Measurements from ENCODE around the gene SEMA4F. TPM values are rescaled to one million over a fixed set of nuclear protein-coding genes. Genes with fewer than 3 reads are reported as not detected.

Gene SEMA4F
- total RNA-seq, 2 experiments from 2014 or later = 6.8 to 7.3 TPM

DNA sequence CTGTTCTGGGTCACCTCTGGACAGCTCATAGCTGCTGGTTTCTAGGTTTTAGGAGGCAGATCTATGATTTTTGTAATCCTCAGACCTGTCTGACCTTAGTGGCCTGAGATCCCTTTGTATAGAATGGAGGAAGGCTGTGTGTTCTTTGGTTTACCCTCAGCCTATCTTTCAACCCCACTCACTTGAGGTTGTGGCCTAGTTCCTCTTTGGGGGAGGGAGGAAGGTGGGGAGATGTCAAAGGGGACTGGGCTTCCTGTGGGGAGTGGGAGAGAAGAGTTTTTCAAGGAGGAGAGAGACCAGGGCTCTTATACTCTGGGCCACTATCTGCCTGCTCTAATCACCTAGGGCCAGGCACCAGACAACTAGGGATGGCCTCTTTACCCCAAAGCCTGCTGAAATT lies 28.5 kb downstream of the SEMA4F start:
- POLR2A ChIA-PET = no interaction called here
- H3K4me1 ChIP-seq (ENCODE audit: insufficient read depth, low read length) = no peaks in the 10 kb centered on the region
- no peak overlapping the region for H3K4me3 Mint-ChIP-seq
- no peaks in the 10 kb centered on the region for H3K27me3 Mint-ChIP-seq
- CTCF ChIA-PET = no interaction called here
- ATAC-seq (ENCODE audit: poor library complexity) (no peak), DNase-seq (no peak)
- H3K9me3 Mint-ChIP-seq = no peaks in the 10 kb centered on the region
- H3K4me3 ChIP-seq (ENCODE audit: low read length) = no peak overlapping the region
- peaks cover 42% of the 10 kb centered on the region for H3K36me3 Mint-ChIP-seq (ENCODE audit: low read depth)
- H3K27ac ChIP-seq (ENCODE audit: low read depth in 1 of 2, low read length in 2 of 2) = no peak overlapping the region
- no peak overlapping the region for H3K27ac Mint-ChIP-seq
- no peaks in the 10 kb centered on the region for H3K9me3 ChIP-seq (ENCODE audit: control insufficient read depth in 1 of 2, insufficient read depth in 1 of 2, low read length in 2 of 2)
- intact Hi-C loops (cut with DNase I, micrococcal nuclease) = no loop called here
- peaks cover 16% of the 10 kb centered on the region for H3K36me3 ChIP-seq (ENCODE audit: insufficient read depth, low read length)
- no peaks in the 10 kb centered on the region for H3K27me3 ChIP-seq (ENCODE audit: control insufficient read depth in 1 of 2, insufficient read depth in 2 of 2, low read length in 2 of 2)
- TF ChIP-seq, protein P1, sequence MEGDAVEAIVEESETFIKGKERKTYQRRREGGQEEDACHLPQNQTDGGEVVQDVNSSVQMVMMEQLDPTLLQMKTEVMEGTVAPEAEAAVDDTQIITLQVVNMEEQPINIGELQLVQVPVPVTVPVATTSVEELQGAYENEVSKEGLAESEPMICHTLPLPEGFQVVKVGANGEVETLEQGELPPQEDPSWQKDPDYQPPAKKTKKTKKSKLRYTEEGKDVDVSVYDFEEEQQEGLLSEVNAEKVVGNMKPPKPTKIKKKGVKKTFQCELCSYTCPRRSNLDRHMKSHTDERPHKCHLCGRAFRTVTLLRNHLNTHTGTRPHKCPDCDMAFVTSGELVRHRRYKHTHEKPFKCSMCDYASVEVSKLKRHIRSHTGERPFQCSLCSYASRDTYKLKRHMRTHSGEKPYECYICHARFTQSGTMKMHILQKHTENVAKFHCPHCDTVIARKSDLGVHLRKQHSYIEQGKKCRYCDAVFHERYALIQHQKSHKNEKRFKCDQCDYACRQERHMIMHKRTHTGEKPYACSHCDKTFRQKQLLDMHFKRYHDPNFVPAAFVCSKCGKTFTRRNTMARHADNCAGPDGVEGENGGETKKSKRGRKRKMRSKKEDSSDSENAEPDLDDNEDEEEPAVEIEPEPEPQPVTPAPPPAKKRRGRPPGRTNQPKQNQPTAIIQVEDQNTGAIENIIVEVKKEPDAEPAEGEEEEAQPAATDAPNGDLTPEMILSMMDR (IDR thresholded peaks at IDR 0.05) = no peak
- H3K4me1 Mint-ChIP-seq (ENCODE audit: low read depth) = no peaks in the 10 kb centered on the region

DNA sequence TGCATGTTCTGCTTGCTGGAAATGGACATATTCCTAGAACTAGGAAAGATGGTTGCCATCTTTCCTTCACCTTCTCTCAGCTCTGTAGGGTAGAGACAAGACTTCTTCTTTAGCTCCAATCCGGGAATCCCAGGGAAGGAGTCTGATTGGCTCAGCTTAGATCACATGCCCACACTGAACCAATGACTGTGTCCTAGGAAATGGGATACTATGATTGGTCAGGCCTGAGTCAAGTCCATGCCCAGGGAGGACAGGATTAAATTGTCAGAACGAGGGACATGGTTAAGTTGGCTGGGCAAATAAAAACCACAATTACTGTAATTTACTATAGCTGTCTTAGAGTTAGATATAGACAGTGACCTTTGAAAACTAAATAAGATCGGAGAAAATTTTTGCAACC lies 31.4 kb downstream of the SEMA4F start:
- ChIA-PET CTCF (no interaction called here), POLR2A (no interaction called here)
- Mint-ChIP-seq H3K4me1 (ENCODE audit: low read depth) (no peaks in the 10 kb centered on the region), H3K36me3 (ENCODE audit: low read depth) (peaks cover 16% of the 10 kb centered on the region), H3K4me3 (no peak overlapping the region), H3K27me3 (no peaks in the 10 kb centered on the region), H3K9me3 (no peaks in the 10 kb centered on the region), H3K27ac (no peak overlapping the region)
- no peak for DNase-seq
- Histone ChIP-seq H3K36me3 (ENCODE audit: insufficient read depth, low read length) (peaks cover under 1% of the 10 kb centered on the region), H3K9me3 (ENCODE audit: control insufficient read depth in 1 of 2, insufficient read depth in 1 of 2, low read length in 2 of 2) (no peaks in the 10 kb centered on the region), H3K4me1 (ENCODE audit: insufficient read depth, low read length) (no peaks in the 10 kb centered on the region), H3K27me3 (ENCODE audit: control insufficient read depth in 1 of 2, insufficient read depth in 2 of 2, low read length in 2 of 2) (no peaks in the 10 kb centered on the region), H3K27ac (ENCODE audit: low read depth in 1 of 2, low read length in 2 of 2) (no peak overlapping the region), H3K4me3 (ENCODE audit: low read length) (no peak overlapping the region)
- TF ChIP-seq, protein P1 (IDR thresholded peaks at IDR 0.05) = no peak
- intact Hi-C loops (cut with DNase I, micrococcal nuclease) = no loop called here
- no peak for ATAC-seq (ENCODE audit: poor library complexity)

DNA sequence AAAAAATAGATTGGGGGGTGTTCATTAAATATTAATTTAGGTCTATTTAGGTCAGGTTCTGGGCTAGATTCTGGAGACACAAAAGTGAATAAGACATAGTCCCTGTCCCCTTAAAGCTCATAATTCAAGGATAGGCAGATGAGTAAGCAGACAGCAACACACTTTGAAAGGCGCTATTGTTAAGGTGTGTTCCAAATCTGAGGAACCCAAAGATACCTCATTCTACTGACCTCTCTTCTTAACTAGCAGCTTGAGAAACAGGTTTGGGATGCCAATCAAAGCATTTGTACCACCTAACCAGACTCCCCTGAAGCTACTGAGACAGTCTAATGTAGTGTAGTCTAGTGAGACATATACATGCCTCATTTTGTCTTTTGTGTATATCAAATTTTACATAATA lies 34.8 kb downstream of the SEMA4F start:
- CTCF ChIA-PET = no interaction called here
- Mint-ChIP-seq H3K27ac (no peak overlapping the region), H3K4me1 (ENCODE audit: low read depth) (no peaks in the 10 kb centered on the region), H3K9me3 (no peaks in the 10 kb centered on the region), H3K4me3 (no peak overlapping the region), H3K36me3 (ENCODE audit: low read depth) (no peaks in the 10 kb centered on the region), H3K27me3 (no peaks in the 10 kb centered on the region)
- TF ChIP-seq, protein P1 (IDR thresholded peaks at IDR 0.05) = no peak
- no peaks in the 10 kb centered on the region for H3K36me3 ChIP-seq (ENCODE audit: insufficient read depth, low read length)
- no peaks in the 10 kb centered on the region for H3K9me3 ChIP-seq (ENCODE audit: control insufficient read depth in 1 of 2, insufficient read depth in 1 of 2, low read length in 2 of 2)
- no peaks in the 10 kb centered on the region for H3K4me1 ChIP-seq (ENCODE audit: insufficient read depth, low read length)
- no peak for ATAC-seq (ENCODE audit: poor library complexity)
- POLR2A ChIA-PET = no interaction called here
- DNase-seq = no peak
- no peaks in the 10 kb centered on the region for H3K27me3 ChIP-seq (ENCODE audit: control insufficient read depth in 1 of 2, insufficient read depth in 2 of 2, low read length in 2 of 2)
- intact Hi-C loops (cut with DNase I, micrococcal nuclease) = no loop called here
- H3K4me3 ChIP-seq (ENCODE audit: low read length) = no peak overlapping the region
- no peak overlapping the region for H3K27ac ChIP-seq (ENCODE audit: low read depth in 1 of 2, low read length in 2 of 2)

Data from CD4-positive, alpha-beta T cell (primary cell).